Measurements from ENCODE around the gene SRGAP2B.
"Not testable (repeated sequence)": the region's sequence is repeated elsewhere in the genome, so short reads cannot be mapped to it uniquely, and the experiment has no call there.

The SRGAP2B gene

GRCh38 chr1:145082483-145083255 lies 12.5 kb downstream of the SRGAP2B start:
- FAIRE-seq: not testable (repeated sequence)

GRCh38 chr1:145080193-145080592 lies 14.9 kb downstream of the SRGAP2B start:
- not testable (repeated sequence) for FAIRE-seq

- not testable (repeated sequence) for FAIRE-seq
Measured at GRCh38 chr1:145079737-145080136, 15.4 kb downstream of the SRGAP2B start.

GRCh38 chr1:145078787-145079370 lies 16.2 kb downstream of the SRGAP2B start:
- not testable (repeated sequence) for FAIRE-seq

GRCh38 chr1:145077872-145078786 lies 17.0 kb downstream of the SRGAP2B start:
- FAIRE-seq: not testable (repeated sequence)

GRCh38 chr1:145076877-145077276 lies 18.3 kb downstream of the SRGAP2B start:
- FAIRE-seq: not testable (repeated sequence)

GRCh38 chr1:145074021-145074559 lies 21.0 kb downstream of the SRGAP2B start:
- not testable (repeated sequence) for FAIRE-seq

- not testable (repeated sequence) for FAIRE-seq
Measured at GRCh38 chr1:145071569-145071968, 23.6 kb downstream of the SRGAP2B start.

GRCh38 chr1:145066486-145066885 lies 28.6 kb downstream of the SRGAP2B start:
- FAIRE-seq: not testable (repeated sequence)

- not testable (repeated sequence) for FAIRE-seq
Measured at GRCh38 chr1:145065194-145065826, 29.8 kb downstream of the SRGAP2B start.

- not testable (repeated sequence) for FAIRE-seq
Measured at GRCh38 chr1:145063941-145064648, 31.0 kb downstream of the SRGAP2B start.

- FAIRE-seq: not testable (repeated sequence)
Measured at GRCh38 chr1:145063285-145063684, 31.8 kb downstream of the SRGAP2B start.

GRCh38 chr1:145058184-145058583 lies 36.9 kb downstream of the SRGAP2B start:
- FAIRE-seq: not testable (repeated sequence)

- not testable (repeated sequence) for FAIRE-seq
Measured at GRCh38 chr1:145055217-145055760, 39.8 kb downstream of the SRGAP2B start.

- not testable (repeated sequence) for FAIRE-seq
Measured at GRCh38 chr1:145053428-145053827, 41.7 kb downstream of the SRGAP2B start.

- not testable (repeated sequence) for FAIRE-seq
Measured at GRCh38 chr1:145052019-145052776, 42.9 kb downstream of the SRGAP2B start.

GRCh38 chr1:145048181-145048856 lies 46.8 kb downstream of the SRGAP2B start:
- not testable (repeated sequence) for FAIRE-seq

GRCh38 chr1:145047553-145047952 lies 47.6 kb downstream of the SRGAP2B start:
- not testable (repeated sequence) for FAIRE-seq

GRCh38 chr1:145045571-145046273 lies 49.4 kb downstream of the SRGAP2B start:
- not testable (repeated sequence) for FAIRE-seq
